HepG2 (cell line): ENCODE data around the gene STPG4. TPM values are rescaled to one million over a fixed set of nuclear protein-coding genes. Genes with fewer than 3 reads are reported as not detected.

Experiments
- CHD4 ChIP-seq: fragments of 200-600 bp; sonication (generic); IDR thresholded peaks from 2 replicates; pipeline ENCODE4 v1.7.0; 2017; ENCODE audit warnings: mild to moderate bottlenecking, low read length, borderline replicate concordance
- EZH2 ChIP-seq: conservative IDR thresholded peaks from 2 replicates; pipeline ENCODE4 v1.6.1; 2012; ENCODE audit warnings: mild to moderate bottlenecking, low read depth, low read length, moderate library complexity
- FLYWCH1 ChIP-seq: sonication (generic); formaldehyde crosslinking; IDR thresholded peaks from 2 replicates; pipeline ENCODE4 v1.8.1; 2023; ENCODE audit warnings: mild to moderate bottlenecking, missing genetic modification reagents
- FUBP1 ChIP-seq: sonication (generic); formaldehyde crosslinking; IDR thresholded peaks from 2 replicates; pipeline ENCODE4 v1.5.1; 2020; ENCODE audit warnings: missing genetic modification reagents, mild to moderate bottlenecking, borderline replicate concordance
- HDAC6 ChIP-seq: fragments of 200-600 bp; sonication (generic); IDR thresholded peaks from 2 replicates; pipeline ENCODE4 v1.7.0; 2017; ENCODE audit warnings: mild to moderate bottlenecking, antibody characterized with exemption, low read length, low read depth
- KAT7 ChIP-seq: IDR thresholded peaks from 2 replicates; pipeline ENCODE4 v1.6.1; 2018; ENCODE audit warnings: borderline replicate concordance, missing compliant biosample characterization
- MEIS1 ChIP-seq: sonication (generic); formaldehyde crosslinking; IDR thresholded peaks from 2 replicates; pipeline ENCODE4 v1.9.0; 2021; ENCODE audit warnings: mild to moderate bottlenecking, missing genetic modification reagents, moderate library complexity, borderline replicate concordance
- PAX8 ChIP-seq: sonication (generic); formaldehyde crosslinking; IDR thresholded peaks from 2 replicates; pipeline ENCODE4 v1.8.0; 2022; ENCODE audit warnings: mild to moderate bottlenecking, missing genetic modification reagents, borderline replicate concordance
- PHF8 ChIP-seq: sonication (generic); formaldehyde crosslinking; IDR thresholded peaks from 2 replicates; pipeline ENCODE4 v1.5.0; 2020; ENCODE audit warnings: missing genetic modification reagents
- POLR2AphosphoS2 ChIP-seq: IDR thresholded peaks from 2 replicates; pipeline ENCODE4 v1.6.1; 2011; ENCODE audit warnings: low read depth, low read length, improper control_type of control experiment
- POLR2AphosphoS5 ChIP-seq: IDR thresholded peaks from 2 replicates; pipeline ENCODE4 v1.6.1; 2012; ENCODE audit warnings: low read depth, low read length
- RBM22 ChIP-seq: fragments of 200-400 bp; formaldehyde crosslinking; optimal IDR thresholded peaks from 2 replicates; pipeline ENCODE3; 2017; ENCODE audit warnings: mild to moderate bottlenecking, low read length, moderate library complexity
- RFXANK ChIP-seq: IDR thresholded peaks from 2 replicates; pipeline ENCODE4 v1.6.1; 2016
- RFXAP ChIP-seq: sonication (generic); formaldehyde crosslinking; IDR thresholded peaks from 2 replicates; pipeline ENCODE4 v1.4.0; 2020; ENCODE audit warnings: missing genetic modification reagents, borderline replicate concordance
- SAP130 ChIP-seq: IDR thresholded peaks from 2 replicates; pipeline ENCODE4 v1.6.1; 2016; ENCODE audit warnings: low read depth
- SOX6 ChIP-seq, 2 experiments: fragments of 450-650 bp in 1 of 2; sonication (generic) in 1 of 2; formaldehyde crosslinking in 1 of 2; IDR thresholded peaks; 2 replicates each; pipeline versions ENCODE4 v1.4.0 to v1.6.1; 2017 to 2020; ENCODE audit warnings: antibody characterized with exemption in 1 of 2, mild to moderate bottlenecking in 1 of 2, missing genetic modification reagents in 1 of 2
- TMF1 ChIP-seq: sonication (generic); formaldehyde crosslinking; IDR thresholded peaks from 2 replicates; pipeline ENCODE4 v1.8.1; 2022; ENCODE audit warnings: low read depth, missing genetic modification reagents
- ZBTB7A ChIP-seq: sonication (generic); formaldehyde crosslinking; IDR thresholded peaks from 2 replicates; pipeline ENCODE4 v1.8.0; 2022; ENCODE audit warnings: mild to moderate bottlenecking, missing genetic modification reagents
- ZNF207 ChIP-seq: fragments of 450-650 bp; IDR thresholded peaks from 2 replicates; pipeline ENCODE4 v1.6.1; 2016; ENCODE audit warnings: antibody characterized with exemption, borderline replicate concordance
- polyA plus RNA-seq, 8 experiments: library from polyadenylated mRNA; depleted of rRNA in 3 of 8; stranded (reverse) in 7 of 8; unstranded in 1 of 8; fragments of >200 nt; fragmentation: Illumina TruSeq in 4 of 8; extraction: Trizol in 4 of 8; gene quantifications; 2 replicates each; pipeline versions ENCODE4 v1.2.1 to v1.2.3, GENCODE V29; 2011 to 2016; ENCODE audit warnings: low read depth in 4 of 8, missing spikeins in 1 of 8, mixed read lengths in 1 of 8; ENCODE audit not compliant: insufficient read depth in 1 of 8
- total RNA-seq, 5 experiments: library from RNA; depleted of rRNA; stranded (reverse); fragments of >200 nt; fragmentation: Illumina TruSeq; extraction: Trizol; gene quantifications; 2 replicates each; pipeline ENCODE4 v1.2.3, GENCODE V29; 2016; ENCODE audit warnings: low read depth in 1 of 5
- TF ChIP-seq, protein P1 (sequence below): sonication (generic); formaldehyde crosslinking; IDR thresholded peaks from 2 replicates; pipeline ENCODE4 v1.8.1; 2023; ENCODE audit warnings: mild to moderate bottlenecking, inconsistent platforms, moderate library complexity, missing genetic modification reagents, borderline replicate concordance
- TF ChIP-seq, protein P2 (sequence below): sonication (generic); formaldehyde crosslinking; IDR thresholded peaks from 2 replicates; pipeline ENCODE4 v1.5.0; 2020; ENCODE audit warnings: missing genetic modification reagents
- TF ChIP-seq, protein P3 (sequence below): sonication (generic); formaldehyde crosslinking; IDR thresholded peaks from 2 replicates; pipeline ENCODE4 v1.5.0; 2020; ENCODE audit warnings: mild to moderate bottlenecking, missing genetic modification reagents, borderline replicate concordance

STPG4 gene
- total and polyA plus RNA-seq, 2 of the 13 experiments (the other 11 are each of a cell fraction or from before 2014, with no cell fraction given) = 0.11 to 0.15 TPM

DNA sequence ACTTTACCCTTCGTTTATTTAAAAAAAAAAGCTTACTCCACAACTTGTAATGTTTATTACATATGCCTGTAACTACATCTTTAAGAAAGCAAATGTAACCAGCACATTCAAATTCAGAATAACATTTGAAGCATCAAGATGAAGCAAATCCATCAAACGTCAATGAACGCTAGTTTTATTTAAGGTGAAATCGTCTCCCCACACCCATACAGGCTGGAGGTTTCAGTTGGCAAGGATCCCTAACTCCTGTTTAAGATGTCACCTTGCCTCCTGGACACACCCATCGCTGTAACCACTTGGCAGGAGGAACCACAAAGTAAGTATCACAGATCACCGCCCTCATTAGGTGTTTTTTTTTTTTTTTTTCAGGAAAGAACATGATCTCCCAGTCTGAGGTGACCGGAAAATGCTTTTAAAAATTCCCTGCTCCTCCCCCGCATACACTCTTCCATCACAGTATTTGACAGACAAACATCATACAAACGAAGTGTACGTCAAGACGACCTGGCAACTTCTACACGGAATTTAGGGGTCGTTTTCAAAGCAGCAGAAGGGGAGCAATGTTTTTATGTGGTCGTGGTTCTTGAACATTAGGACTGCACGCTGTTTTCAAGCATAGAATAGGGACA is 19.7 kb upstream of the STPG4 start (continued):
- TF ChIP-seq, protein P1, sequence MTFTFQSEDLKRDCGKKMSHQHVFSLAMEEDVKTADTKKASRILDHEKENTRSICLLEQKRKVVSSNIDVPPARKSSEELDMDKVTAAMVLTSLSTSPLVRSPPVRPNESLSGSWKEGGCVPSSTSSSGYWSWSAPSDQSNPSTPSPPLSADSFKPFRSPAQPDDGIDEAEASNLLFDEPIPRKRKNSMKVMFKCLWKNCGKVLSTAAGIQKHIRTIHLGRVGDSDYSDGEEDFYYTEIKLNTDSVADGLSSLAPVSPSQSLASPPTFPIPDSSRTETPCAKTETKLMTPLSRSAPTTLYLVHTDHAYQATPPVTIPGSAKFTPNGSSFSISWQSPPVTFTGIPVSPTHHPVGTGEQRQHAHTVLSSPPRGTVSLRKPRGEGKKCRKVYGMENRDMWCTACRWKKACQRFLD (CRISPR knock-in tag) = no peak
- TF ChIP-seq HDAC6 (0 out of 2 replicates have a peak, but pooled peaks have one; percentile 7), TMF1 (CRISPR knock-in tag) (no peak), EZH2 (no peak), SAP130 (CRISPR knock-in tag) (peak; percentile 71), POLR2AphosphoS2 (peak; percentile 44; the same call in 1 of the 2 replicates), SOX6 (IDR thresholded peaks at IDR 0.05) (no peak), SOX6 (CRISPR knock-in tag; IDR thresholded peaks at IDR 0.05) (0 out of 2 replicates have a peak, but pooled peaks have one; percentile 22), CHD4 (0 out of 2 replicates have a peak, but pooled peaks have one; percentile 23), KAT7 (CRISPR knock-in tag) (peak; percentile 57; the same call in 1 of the 2 replicates), MEIS1 (CRISPR knock-in tag) (0 out of 2 replicates have a peak, but pooled peaks have one; percentile 40), ZNF207 (no peak), RFXANK (no peak), FLYWCH1 (CRISPR knock-in tag) (no peak), ZBTB7A (CRISPR knock-in tag) (no peak), FUBP1 (CRISPR knock-in tag) (no peak), RBM22 (peak; percentile 51), PAX8 (no peak), POLR2AphosphoS5 (peak; percentile 42; the same call in 1 of the 2 replicates), RFXAP (no peak), PHF8 (CRISPR knock-in tag) (0 out of 2 replicates have a peak, but pooled peaks have one; percentile 1)
- TF ChIP-seq, protein P2, sequence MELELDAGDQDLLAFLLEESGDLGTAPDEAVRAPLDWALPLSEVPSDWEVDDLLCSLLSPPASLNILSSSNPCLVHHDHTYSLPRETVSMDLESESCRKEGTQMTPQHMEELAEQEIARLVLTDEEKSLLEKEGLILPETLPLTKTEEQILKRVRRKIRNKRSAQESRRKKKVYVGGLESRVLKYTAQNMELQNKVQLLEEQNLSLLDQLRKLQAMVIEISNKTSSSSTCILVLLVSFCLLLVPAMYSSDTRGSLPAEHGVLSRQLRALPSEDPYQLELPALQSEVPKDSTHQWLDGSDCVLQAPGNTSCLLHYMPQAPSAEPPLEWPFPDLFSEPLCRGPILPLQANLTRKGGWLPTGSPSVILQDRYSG (CRISPR knock-in tag) = no peak
- TF ChIP-seq, protein P3, sequence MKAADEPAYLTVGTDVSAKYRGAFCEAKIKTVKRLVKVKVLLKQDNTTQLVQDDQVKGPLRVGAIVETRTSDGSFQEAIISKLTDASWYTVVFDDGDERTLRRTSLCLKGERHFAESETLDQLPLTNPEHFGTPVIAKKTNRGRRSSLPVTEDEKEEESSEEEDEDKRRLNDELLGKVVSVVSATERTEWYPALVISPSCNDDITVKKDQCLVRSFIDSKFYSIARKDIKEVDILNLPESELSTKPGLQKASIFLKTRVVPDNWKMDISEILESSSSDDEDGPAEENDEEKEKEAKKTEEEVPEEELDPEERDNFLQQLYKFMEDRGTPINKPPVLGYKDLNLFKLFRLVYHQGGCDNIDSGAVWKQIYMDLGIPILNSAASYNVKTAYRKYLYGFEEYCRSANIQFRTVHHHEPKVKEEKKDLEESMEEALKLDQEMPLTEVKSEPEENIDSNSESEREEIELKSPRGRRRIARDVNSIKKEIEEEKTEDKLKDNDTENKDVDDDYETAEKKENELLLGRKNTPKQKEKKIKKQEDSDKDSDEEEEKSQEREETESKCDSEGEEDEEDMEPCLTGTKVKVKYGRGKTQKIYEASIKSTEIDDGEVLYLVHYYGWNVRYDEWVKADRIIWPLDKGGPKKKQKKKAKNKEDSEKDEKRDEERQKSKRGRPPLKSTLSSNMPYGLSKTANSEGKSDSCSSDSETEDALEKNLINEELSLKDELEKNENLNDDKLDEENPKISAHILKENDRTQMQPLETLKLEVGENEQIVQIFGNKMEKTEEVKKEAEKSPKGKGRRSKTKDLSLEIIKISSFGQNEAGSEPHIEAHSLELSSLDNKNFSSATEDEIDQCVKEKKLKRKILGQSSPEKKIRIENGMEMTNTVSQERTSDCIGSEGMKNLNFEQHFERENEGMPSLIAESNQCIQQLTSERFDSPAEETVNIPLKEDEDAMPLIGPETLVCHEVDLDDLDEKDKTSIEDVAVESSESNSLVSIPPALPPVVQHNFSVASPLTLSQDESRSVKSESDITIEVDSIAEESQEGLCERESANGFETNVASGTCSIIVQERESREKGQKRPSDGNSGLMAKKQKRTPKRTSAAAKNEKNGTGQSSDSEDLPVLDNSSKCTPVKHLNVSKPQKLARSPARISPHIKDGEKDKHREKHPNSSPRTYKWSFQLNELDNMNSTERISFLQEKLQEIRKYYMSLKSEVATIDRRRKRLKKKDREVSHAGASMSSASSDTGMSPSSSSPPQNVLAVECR (CRISPR knock-in tag) = peak; percentile 52; the same call in 1 of the 2 replicates
